ENCODE data around the gene HEPHL1.

The HEPHL1 gene

GRCh38 chr11:94129512-94130297, 108.6 kb downstream of the HEPHL1 start:
- no peak for DNase-seq (ENCODE audit: low read depth in 2 of 2)

- no peak for DNase-seq (ENCODE audit: low read depth in 2 of 2)
Measured at GRCh38 chr11:94130298-94131046, 109.3 kb downstream of the HEPHL1 start.

- no peak for DNase-seq (ENCODE audit: low read depth in 2 of 2)
Measured at GRCh38 chr11:94131047-94131717, 110.0 kb downstream of the HEPHL1 start.

GRCh38 chr11:94131718-94132115, 110.6 kb downstream of the HEPHL1 start:
- no peak for DNase-seq (ENCODE audit: low read depth in 2 of 2)

- DNase-seq (ENCODE audit: low read depth in 2 of 2) = no peak
Measured at GRCh38 chr11:94132152-94132558, 111.0 kb downstream of the HEPHL1 start.

- DNase-seq (ENCODE audit: low read depth in 2 of 2) = no peak
Measured at GRCh38 chr11:94132823-94133408, 111.8 kb downstream of the HEPHL1 start.

GRCh38 chr11:94133752-94134151, 112.6 kb downstream of the HEPHL1 start:
- no peak for DNase-seq (ENCODE audit: low read depth in 2 of 2)

GRCh38 chr11:94134651-94135512, 113.7 kb downstream of the HEPHL1 start:
- DNase-seq (ENCODE audit: low read depth in 2 of 2) = peak in 1 of 2 donors; percentile 36

GRCh38 chr11:94139416-94139815, 118.3 kb downstream of the HEPHL1 start:
- no peak for DNase-seq (ENCODE audit: low read depth in 2 of 2)

- DNase-seq (ENCODE audit: low read depth in 2 of 2) = no peak
Measured at GRCh38 chr11:94140154-94140655, 119.1 kb downstream of the HEPHL1 start.

- no peak for DNase-seq (ENCODE audit: low read depth in 2 of 2)
Measured at GRCh38 chr11:94141511-94142307, 120.6 kb downstream of the HEPHL1 start.

- no peak for DNase-seq (ENCODE audit: low read depth in 2 of 2)
Measured at GRCh38 chr11:94142308-94143281, 121.4 kb downstream of the HEPHL1 start.

- no peak for DNase-seq (ENCODE audit: low read depth in 2 of 2)
Measured at GRCh38 chr11:94144216-94144615, 123.1 kb downstream of the HEPHL1 start.

GRCh38 chr11:94144664-94145063, 123.5 kb downstream of the HEPHL1 start:
- no peak for DNase-seq (ENCODE audit: low read depth in 2 of 2)

GRCh38 chr11:94145431-94145830, 124.3 kb downstream of the HEPHL1 start:
- DNase-seq (ENCODE audit: low read depth in 2 of 2) = no peak

- DNase-seq (ENCODE audit: low read depth in 2 of 2) = no peak
Measured at GRCh38 chr11:94145916-94146315, 124.8 kb downstream of the HEPHL1 start.

- DNase-seq (ENCODE audit: low read depth in 2 of 2) = no peak
Measured at GRCh38 chr11:94147433-94147845, 126.3 kb downstream of the HEPHL1 start.

- DNase-seq (ENCODE audit: low read depth in 2 of 2) = no peak
Measured at GRCh38 chr11:94148189-94148588, 127.0 kb downstream of the HEPHL1 start.

- no peak for DNase-seq (ENCODE audit: low read depth in 2 of 2)
Measured at GRCh38 chr11:94149431-94150017, 128.4 kb downstream of the HEPHL1 start.

All from stimulated activated CD4-positive, alpha-beta T cell treated with anti-CD3 and anti-CD28 coated beads, Interleukin-15, amount 100 ng/mL, for 48 hours (primary cell).